Adipose tissue (tissue), 3 donors: ENCODE results near the gene KRT2. TPM values are rescaled to one million over a fixed set of nuclear protein-coding genes. Genes with fewer than 3 reads are reported as not detected.

Experiments used
- H3K27ac ChIP-seq: one replicate; pipeline ENCODE4 v1.5.1; 2013; ENCODE audit warnings: low read depth, low read length
- WGBS, 3 donors: extraction: QIAGEN DNeasy Blood & Tissue Kit; methylation state at CpG; one replicate each; pipeline ENCODE4 v1.1.7; 2013; 5-methylcytosine and 5-hydroxymethylcytosine counted together
- polyA plus RNA-seq, 3 donors: library from polyadenylated mRNA; stranded (reverse); fragments of 200-250 nt; gene quantifications; one replicate each; pipeline ENCODE4 v1.2.3, GENCODE V29; 2013
- donor health status: healthy with polysubstance abuse.
- donor health status: Bipolar disorder and iron deficiency.
- donor health status: healthy.

Gene KRT2
- polyA plus RNA-seq, 3 donors, result not detected

GRCh38 chr12:52630599-52631200, 21.3 kb downstream of the KRT2 start:
- H3K27ac ChIP-seq, result no peak overlapping the region
- WGBS, 3 donors, result 60 to 62% (median 61%) methylated on average over 4 of the region's 4 CpGs

- WGBS, 3 donors, result 66 to 74% (median 71%) methylated on average over 7 of the region's 7 CpGs
- no peak overlapping the region for H3K27ac ChIP-seq
These were observed 22.0 kb downstream of the KRT2 start for GRCh38 chr12:52630008-52630500.

GRCh38 chr12:52629281-52630007, 22.6 kb downstream of the KRT2 start:
- H3K27ac ChIP-seq, result no peak overlapping the region
- WGBS, 3 donors, result 67 to 77% (median 74%) methylated on average over 12 of the region's 12 CpGs

- no peak overlapping the region for H3K27ac ChIP-seq
- WGBS, 3 donors, result 83 to 94% (median 89%) methylated on average over 2 of the region's 2 CpGs
These were observed 23.2 kb downstream of the KRT2 start for GRCh38 chr12:52628841-52629240.

- WGBS, 3 donors, result 64 to 85% (median 82%) methylated on average over 4 of the region's 4 CpGs
- no peak overlapping the region for H3K27ac ChIP-seq
These were observed 23.9 kb downstream of the KRT2 start for GRCh38 chr12:52628111-52628507.

GRCh38 chr12:52627395-52628110, 24.5 kb downstream of the KRT2 start:
- H3K27ac ChIP-seq, result no peak overlapping the region
- 47 to 72% (median 63%) methylated on average over 2 of the region's 2 CpGs for WGBS, 3 donors

DNA sequence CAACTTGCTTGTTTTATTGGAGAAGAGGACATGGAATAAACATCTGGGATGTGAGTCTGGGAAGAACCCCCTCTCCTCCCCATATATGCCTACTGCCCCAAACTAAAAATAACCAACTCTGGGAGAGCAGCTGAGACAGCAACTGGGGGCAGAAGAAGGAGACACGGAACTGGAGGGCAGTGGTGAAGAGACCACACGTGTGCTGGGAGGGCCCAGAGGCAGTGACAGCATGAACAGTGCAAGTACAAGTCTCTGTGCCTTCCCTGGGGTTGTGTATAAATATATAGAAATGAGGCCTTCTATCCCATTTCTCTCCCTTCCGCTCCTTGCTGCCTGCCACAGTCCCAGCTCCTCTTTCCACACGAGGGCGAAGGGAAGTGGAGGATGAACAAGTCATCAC, 29.7 kb downstream of the KRT2 start:
- H3K27ac ChIP-seq, result no peak overlapping the region
- WGBS, 3 donors, result 72 to 87% (median 83%) methylated on average over 5 of the region's 5 CpGs

GRCh38 chr12:52618866-52619265, 33.1 kb downstream of the KRT2 start:
- H3K27ac ChIP-seq, result no peak overlapping the region
- 64 to 80% (median 78%) methylated on average over 2 of the region's 2 CpGs for WGBS, 3 donors

DNA sequence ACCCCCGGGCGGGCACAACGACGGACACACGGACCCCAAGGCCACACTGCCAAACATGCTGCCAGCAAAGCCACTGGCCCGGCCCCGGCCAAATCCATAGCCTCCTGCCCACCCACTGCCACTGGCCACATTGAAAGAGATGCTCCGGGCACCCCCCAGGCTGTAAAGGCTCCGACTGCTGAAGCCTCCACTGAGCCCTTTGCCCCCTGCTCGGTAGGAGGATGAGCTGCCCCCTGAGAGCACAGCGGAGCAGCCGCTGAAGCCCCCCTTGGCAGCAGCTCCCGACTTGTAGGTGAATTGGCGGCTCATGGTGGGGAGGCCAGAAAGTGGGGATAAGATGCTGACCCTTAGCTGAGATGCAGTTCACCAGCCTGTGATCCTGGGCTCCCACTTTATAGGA, 33.8 kb downstream of the KRT2 start, which contains the start of gene KRT73:
Gene KRT73, minus strand, starts transcription at position 344 of the 400 bp plus-strand sequence. Its CDS starts 35 bp downstream, at position 309.
- WGBS, 3 donors, result 84 to 90% (median 88%) methylated on average over 14 of the region's 14 CpGs

DNA sequence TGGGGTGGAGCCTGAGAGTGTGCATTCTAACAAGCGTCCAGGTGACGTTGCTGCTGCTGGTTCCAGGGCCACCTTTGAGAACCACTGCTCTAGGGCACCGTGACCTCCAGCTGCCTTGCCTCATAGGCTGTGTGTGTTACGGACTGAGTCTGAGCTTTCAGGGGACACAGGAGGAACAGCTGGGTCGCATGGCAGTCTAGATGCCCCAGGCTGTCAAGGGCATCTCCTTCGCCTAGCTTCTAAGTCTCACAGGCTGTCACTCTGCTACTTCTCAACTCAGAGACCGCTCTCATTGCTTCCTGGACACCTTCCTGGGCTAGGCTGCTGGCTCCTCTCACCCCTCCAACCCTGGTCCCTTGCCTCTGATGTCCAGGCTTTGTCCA, 34.6 kb downstream of the KRT2 start:
- 71 to 87% (median 78%) methylated on average over 7 of the region's 7 CpGs for WGBS, 3 donors
- H3K27ac ChIP-seq, result no peak overlapping the region

More for the DNA sequence above, 33.8 kb downstream of the KRT2 start, which contains the start of gene KRT73:
- no peak within 1 kb of the TSS for H3K27ac ChIP-seq

- H3K27ac ChIP-seq, result no peak overlapping the region
These were observed 35.2 kb downstream of the KRT2 start for GRCh38 chr12:52616680-52617402.

DNA sequence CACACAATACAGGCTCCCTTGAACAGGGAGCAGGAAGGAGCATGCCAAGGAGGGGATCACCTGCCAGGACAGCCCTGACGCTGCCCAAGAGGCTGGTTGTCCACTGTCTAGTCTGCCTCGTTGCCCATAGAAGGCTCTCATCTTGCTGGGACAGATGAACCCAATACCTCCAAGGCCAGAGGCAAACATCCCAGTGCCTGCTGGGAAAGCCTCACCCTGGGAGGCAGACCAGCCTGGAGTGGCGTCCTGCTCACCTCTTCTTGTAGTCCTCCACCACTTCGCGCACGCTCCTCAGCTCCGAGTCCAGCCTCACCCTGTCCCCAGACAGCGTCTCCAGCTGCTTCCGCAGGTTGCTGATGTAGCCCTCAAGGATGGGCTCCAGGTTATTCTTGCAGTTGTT, 36.1 kb downstream of the KRT2 start:
- 77 to 86% (median 83%) methylated on average over 9 of the region's 9 CpGs for WGBS, 3 donors
- H3K27ac ChIP-seq, result no peak overlapping the region

More at GRCh38 chr12:52616680-52617402, 35.2 kb downstream of the KRT2 start:
- WGBS, 3 donors, result 77 to 86% (median 85%) methylated on average over 10 of the region's 10 CpGs

DNA sequence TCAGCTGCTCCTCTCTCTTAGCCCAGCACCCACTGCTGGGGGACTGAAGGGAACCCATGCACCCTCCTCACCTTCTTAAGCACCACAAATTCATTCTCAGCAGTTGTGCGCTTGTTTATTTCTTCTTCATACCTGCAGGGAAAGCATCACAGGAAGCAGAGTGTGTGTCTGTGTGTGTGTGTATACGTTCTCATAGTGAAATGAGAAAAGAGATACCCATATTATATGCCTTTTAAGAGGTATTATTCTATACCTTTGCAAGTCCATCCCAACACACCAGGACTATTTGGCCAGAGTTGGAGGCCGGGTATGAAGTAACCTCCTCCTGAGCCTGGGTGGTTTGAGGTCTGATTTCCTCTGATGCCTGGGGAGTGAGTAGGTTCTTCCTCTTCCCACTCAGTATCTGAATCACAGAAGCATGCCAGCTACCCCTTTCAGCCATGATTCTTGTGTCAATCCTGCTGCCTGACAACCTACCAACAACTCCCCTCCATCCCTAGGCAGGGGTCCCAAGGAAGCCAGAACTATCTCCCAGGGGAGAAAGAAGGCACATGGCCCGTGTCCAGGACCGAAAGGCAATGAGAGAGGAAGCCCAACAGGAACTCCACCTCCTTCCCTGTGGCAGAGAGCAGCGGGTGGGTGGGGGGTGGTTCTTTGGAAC, 36.7 kb downstream of the KRT2 start:
- H3K27ac ChIP-seq, result no peak overlapping the region
- WGBS, 3 donors, result 37 to 55% (median 37%) methylated on average over 6 of the region's 6 CpGs

- WGBS, 3 donors, result 82 to 89% (median 86%) methylated on average over 10 of the region's 10 CpGs
These were observed 37.4 kb downstream of the KRT2 start for GRCh38 chr12:52614381-52615207.

GRCh38 chr12:52613384-52614030, 38.5 kb downstream of the KRT2 start:
- H3K27ac ChIP-seq, result no peak overlapping the region
- 89 to 94% (median 93%) methylated on average over 9 of the region's 9 CpGs for WGBS, 3 donors

More at GRCh38 chr12:52614381-52615207, 37.4 kb downstream of the KRT2 start:
- no peak overlapping the region for H3K27ac ChIP-seq

GRCh38 chr12:52612431-52613383, 39.3 kb downstream of the KRT2 start:
- H3K27ac ChIP-seq, result no peak overlapping the region
- WGBS, 3 donors, result 82 to 90% (median 89%) methylated on average over 5 of the region's 5 CpGs
